Hematopoietic multipotent progenitor cell (in vitro differentiated cells): Measurements from ENCODE around the gene APOL2. TPM values are rescaled to one million over a fixed set of nuclear protein-coding genes. Genes with fewer than 3 reads are reported as not detected.
A peak's percentile ranks its signal among the peaks of the same experiment; 100 is the strongest.

Source experiments
- DNase-seq, 3 donors: peaks; one replicate each; pipeline ENCODE4 v3.0.0-alpha.2; 2011 to 2015; ENCODE audit warnings: low read depth in 2 of 3, low spot score in 2 of 3
- small RNA-seq: library from RNA; depleted of rRNA; stranded (forward); fragments of <200 nt; gene quantifications from one replicate; pipeline ENCODE3, GENCODE V24; 2012
- total RNA-seq: library from RNA; depleted of rRNA; stranded (reverse); fragments of >200 nt; gene quantifications from one replicate; pipeline ENCODE4 v1.2.3, GENCODE V29; 2012

Gene APOL2
- total RNA-seq, 1 donor = 53.9 TPM

- DNase-seq = no peak
These were observed 58.4 kb downstream of the APOL2 start for GRCh38 chr22:36180928-36181327.

GRCh38 chr22:36180038-36180880, 59.1 kb downstream of the APOL2 start:
- peak; percentile 75 to 81 (median 77) for DNase-seq

DNA sequence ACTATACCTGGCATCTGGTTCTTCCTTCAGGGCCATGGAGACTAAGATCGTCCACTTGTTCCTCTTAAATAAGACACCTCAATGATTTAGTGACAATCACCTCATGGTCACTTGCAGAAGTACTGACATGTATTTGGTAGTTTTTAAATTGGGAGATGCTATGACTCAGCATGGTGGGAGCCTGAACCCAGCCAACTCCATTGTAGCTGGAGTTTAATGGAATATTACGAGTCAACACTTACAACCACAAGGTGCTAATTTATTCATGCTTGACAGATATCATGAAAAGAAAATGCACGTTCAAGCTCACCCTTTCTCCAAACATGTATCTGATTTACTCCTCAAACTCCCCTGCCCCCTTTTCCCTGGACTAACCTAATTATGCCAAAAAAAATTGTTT, 62.2 kb downstream of the APOL2 start:
- no peak for DNase-seq

Small RNAs within 50 kb of the gene (small RNA-seq; reads per million reads assigned to genes)
- gene MIR6819 = not detected

Other genes starting within 250 kb of the APOL2 start
- 17.8 TPM for gene RBFOX2, start 210.7 kb downstream of the APOL2 start, total RNA-seq
- gene APOL3, start 78.8 kb downstream of the APOL2 start, total RNA-seq = 69.5 TPM
- 5.1 TPM for gene APOL4, start 37.7 kb downstream of the APOL2 start, total RNA-seq
- gene APOL1, start 13.6 kb upstream of the APOL2 start, total RNA-seq = 15.6 TPM
- 329 TPM for gene MYH9, start 148.4 kb upstream of the APOL2 start, total RNA-seq
- 39.9 TPM for gene TXN2, start 242.1 kb upstream of the APOL2 start, total RNA-seq